NCI-H2196 (cell line): ENCODE measurements around the gene TTYH1.

Experiments
- DNase-seq: peaks from one replicate; lab custom pipeline; 2025; ENCODE audit not compliant: unreplicated experiment; lab: John Stamatoyannopoulos, UW

Gene TTYH1

DNA sequence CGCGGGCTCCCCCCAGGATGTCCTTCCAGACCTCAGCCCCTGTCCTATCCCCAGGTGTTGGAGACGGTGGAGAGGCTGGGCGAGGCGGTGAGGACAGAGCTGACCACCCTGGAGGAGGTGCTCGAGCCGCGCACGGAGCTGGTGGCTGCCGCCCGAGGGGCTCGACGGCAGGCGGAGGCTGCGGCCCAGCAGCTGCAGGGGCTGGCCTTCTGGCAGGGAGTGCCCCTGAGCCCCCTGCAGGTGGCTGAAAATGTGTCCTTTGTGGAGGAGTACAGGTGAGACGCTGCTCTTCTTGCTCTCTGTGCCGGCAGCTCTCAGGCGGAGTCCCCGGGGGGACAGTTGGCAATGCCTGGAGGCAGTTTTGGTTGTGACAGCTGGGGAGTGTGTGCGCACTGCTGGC, 6.9 kb downstream of the TTYH1 start:
- DNase-seq, result no peak

DNA sequence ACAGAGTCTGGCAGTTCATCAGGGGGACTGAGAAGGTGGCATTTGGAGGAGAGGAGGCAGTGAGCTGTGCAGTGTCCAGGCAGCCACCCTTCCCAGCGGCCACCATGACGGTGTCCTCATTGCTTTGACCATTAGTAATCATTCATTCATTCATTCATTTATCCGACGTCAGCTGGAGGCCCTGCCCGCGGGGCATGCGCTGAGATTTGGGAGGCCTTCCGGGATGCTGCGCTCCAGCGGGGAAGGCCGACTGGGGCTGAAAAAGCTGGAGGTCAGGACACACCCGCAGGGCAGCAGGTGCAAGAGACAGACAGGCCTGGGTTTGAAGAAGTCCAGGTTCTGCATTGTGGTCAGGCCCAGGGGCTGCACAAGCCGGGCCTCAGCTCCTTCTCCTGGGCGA, 8.9 kb downstream of the TTYH1 start:
- no peak for DNase-seq

DNA sequence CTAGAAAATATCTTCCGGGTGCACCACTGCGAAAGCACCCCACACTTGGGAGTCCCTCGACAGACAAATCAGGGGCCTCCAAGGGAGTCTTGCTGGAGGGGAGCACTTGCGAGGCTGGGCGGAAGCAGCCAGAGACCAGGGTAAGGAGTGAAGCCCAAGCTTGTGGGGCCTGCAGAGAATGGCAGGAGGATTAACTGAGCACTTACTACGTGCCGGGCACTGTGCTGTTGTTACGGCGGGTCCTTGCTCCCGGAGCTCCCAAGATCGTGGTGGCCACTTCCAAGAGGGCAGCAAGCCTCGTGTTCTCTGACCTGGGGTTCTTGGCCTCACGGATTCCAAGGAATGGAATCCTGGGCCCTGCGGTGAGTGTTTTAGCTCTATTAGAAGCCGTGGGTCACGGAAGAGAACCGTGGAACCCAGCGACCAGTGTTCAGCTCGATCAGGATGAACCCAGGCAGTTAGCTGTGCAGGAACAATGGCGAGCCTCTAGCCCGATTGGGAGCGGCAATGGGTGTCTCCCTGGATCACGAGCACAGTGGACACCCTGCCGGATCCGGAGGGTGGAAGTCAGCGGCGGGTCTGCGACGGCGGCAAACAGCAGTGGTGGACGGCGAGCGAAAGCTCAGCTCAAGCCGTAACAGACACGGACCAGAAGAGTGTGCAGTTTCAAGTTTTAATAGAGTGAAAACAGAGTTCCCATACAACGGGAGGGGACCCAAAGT, 9.6 kb downstream of the TTYH1 start:
- no peak for DNase-seq

DNA sequence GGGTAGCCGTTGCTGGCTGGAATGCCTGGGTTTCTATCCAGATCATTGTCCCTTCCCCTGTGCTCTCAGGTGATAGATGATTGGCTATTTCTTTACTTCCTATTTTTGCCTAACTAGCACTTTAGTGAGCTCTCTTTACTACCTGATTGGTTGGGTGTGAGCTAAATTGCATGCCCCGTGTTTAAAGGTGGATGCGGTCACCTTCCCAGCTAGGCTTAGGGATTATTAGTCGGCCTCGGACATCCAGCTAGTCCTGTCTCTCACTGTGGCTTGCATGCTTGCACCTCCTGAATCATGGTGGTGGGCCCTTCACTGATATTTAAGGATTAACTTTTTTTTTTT, 10.1 kb downstream of the TTYH1 start:
- DNase-seq, result no peak

DNA sequence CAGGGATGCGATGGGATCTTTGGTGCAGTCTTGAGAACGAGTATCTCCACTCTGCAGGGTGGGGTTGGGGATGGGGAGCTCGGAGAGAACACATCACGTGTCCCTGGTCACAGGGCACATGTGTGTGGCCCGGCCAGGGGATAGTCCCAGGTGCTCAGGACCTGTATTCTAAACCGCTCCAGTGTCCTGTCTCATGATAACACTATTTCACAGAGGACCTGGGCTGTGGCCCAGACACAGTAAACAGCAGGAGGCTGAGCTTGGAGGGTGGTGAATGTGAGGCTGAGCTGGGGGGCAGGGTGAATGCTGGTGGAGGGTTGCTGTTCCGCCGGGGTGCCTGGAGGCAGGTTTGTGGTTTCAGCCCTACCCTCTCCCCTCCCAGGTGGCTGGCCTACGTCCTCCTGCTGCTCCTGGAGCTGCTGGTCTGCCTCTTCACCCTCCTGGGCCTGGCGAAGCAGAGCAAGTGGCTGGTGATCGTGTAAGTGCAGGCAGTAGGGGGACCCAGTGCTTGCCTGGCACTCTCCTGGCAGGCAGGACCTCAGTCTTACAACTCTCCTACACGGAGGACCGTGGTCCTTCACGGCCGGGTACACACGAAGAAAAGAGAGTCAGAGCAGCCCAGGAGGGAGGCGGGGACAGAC, 11.1 kb downstream of the TTYH1 start:
- no peak for DNase-seq

DNA sequence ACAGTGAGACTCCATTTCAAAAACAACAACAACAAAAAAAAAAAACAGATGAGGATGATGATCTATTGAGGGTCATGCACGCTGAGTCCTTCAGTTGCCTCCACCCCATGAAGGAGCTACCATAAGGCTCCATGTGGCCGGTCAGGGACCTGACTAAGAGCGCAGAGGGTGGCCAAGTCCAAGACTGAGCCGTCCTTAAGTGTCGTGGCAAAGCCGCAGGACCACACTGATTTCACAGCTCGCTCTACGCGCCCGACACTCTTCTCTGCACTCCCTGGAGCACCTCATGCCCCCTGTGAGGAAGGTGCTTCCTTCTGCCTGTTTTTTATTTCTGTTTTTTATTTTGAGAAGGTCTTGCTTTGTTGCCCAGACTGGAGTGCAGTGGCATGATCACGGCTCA, 12.3 kb downstream of the TTYH1 start:
- DNase-seq, result no peak

DNA sequence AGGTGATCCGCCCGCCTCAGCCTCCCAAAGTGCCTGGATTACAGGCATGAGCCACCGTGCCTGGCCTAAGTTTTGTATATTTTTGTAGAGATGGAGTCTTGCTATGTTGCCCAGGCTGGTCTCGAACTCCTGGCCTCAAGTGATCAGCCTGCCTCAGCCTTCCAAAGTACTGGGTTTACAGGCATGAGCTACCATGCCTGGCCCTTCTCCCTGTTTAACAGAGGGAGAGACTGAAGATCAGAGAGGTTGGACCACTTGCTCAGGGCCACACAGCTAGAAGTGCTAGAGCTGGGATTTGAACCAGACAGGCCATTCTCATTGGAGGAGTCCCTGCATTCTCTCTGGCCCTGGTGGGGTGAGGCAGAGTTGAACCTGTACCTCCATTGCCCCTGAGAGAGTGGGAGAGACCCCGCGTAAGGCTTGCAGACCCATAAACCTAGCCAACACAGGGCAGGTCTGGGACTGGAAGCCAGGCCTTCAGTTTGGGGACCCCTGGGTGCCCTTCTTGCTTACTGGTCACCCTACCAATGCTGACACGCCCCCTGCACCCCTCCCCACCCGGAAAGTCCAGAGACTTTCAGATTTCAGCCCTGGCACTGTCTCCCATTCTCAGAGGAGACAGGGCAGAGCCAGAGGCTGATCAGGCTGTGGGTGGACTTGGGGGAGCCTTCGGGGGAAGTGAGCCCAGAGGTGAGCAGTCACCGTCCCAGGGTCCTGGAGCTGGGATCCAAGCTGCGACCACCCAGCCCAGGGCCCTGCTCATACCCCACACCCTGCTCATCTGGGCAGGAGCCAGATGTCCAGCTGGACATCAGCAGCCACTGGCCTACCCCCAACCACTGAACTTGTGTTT, 13.3 kb downstream of the TTYH1 start:
- no peak for DNase-seq

DNA sequence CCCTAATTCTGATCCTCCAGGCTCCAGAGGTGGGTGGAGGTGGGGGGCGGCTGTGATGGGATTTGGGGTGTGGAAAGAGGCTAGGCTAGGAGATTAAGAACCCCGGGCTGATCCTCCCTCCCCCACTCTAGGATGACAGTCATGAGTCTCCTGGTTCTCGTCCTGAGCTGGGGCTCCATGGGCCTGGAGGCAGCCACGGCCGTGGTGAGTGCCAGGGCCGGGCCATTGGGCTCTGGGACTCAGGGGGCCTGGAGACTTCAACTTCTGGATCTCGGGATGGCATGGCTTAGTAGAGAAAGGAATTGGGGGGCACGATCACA, 13.9 kb downstream of the TTYH1 start:
- DNase-seq, result no peak

DNA sequence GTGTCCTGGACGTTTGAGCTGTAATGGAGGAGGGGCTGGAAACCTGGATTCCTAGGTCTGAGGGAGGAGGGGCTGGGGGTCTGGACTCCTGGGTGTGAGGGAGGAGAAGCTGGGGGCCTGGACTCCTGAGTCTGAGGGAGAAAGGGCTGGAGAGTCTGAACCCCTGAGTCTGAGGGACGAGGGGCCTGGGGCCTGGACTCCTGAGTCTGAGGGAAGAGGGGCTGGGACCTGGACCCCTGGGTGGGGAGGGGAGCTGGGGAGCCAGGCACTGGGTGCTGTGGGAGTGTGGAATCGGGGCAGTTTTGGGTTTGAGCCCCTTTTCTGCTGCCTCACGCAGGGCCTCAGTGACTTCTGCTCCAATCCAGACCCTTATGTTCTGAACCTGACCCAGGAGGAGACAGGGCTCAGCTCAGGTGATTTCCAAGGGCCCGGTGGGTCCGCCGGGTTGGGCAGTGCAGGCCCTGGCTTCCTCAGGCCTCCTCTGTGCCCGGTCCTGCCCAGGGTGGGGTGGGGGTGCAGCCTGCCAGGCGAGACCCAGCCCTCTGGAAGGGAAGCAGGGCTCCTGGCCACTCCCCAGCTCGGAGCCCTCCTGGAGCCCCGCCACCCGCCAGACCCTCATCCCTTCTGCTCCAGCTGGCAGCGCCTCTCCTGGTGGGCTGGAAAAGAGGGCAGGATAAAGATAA, 14.4 kb downstream of the TTYH1 start:
- no peak for DNase-seq

DNA sequence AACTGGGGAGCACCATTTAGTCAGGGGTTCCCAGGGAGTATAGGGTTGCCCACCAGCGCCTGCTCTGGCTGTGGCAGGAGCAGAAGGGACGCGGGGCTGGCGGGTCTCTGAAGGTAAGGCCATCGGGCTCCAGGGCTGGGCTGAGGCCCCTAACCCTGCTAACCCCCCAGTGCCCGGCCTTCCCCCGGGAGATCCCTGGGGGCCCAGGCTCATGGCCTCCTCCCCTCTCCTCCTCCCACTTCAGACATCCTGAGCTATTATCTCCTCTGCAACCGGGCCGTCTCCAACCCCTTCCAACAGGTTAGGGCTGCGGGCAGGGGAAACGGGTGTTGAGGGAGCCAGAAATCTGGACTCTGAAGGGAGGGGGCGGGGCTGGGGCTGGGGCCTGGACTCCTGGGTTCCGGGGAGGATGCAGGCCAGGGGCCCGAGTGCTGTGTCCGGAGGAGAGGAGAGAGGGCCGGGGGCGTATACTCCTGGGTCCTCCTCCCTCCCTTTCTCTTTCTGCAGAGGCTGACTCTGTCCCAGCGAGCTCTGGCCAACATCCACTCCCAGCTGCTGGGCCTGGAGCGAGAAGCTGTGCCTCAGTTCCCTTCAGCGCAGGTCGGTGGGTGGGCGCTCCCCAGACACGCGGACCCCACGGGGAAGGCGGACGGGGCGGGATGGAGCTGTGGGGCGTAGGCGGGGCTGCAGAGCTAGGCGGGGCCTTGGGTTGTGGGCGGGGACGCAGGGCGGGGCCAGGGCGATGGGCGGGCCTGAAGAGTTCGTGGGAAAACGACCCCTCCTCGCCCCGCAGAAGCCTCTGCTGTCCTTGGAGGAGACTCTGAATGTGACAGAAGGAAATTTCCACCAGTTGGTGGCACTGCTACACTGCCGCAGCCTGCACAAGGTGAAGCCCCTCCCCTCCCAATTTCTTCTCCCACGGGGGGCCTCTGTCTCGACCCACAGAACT, 15.3 kb downstream of the TTYH1 start:
- DNase-seq, result peak; percentile 20

DNA sequence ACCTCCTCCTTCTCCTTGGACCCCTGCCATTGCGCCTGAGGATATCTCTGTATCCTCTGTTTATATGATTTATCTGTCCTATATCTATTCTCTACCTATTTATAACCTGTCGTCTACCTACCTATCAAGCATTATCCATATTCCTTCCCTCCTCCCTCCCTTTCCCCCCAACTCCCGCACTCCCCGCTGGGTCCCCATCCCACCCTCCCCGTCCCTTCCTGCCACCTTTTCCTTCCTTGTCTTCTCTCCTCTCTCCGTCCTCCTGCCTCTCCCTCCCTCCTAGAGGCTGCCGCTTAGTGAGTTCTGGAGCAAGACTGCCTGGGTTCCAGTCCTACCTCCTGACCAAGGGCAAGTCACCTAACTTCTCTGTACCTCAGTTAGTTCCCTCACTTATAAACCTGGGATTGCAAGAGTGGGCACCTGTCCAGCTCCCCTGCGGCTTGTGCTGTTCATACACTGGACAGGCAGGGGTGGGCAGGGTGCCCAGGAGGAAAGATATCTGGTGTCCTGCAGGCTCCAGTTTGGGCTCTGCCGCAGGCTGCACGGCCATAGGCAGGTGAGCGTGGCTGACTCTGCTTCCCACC, 16.1 kb downstream of the TTYH1 start:
- peak; percentile 89 for DNase-seq

DNA sequence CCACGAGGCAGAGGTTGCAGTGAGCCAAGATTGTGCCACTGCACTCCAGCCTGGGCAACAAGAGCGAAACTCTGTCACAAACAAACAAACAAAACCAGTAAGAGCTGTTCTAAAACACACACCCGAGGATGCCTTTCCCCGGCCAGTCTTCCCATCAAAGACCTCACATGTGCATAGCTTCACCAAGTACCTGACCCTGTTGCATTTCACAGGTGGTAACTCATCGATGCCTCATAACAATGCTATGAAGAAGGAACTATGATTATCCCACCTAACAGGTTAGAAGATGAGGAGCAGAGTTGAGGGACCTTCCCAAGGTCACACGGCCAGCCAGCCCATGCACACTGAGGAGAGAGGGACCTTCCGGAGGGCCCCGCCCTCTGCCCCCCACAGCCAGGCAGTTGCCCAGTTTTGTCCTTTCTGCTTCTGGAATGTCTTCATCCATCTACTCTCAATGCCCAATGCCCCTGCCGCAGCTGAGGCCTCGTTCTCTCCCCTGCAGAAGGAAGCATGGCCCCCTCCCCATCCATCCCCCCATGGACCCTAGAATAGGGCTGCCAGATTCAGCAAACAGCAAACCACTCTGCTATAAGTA, 17.0 kb downstream of the TTYH1 start:
- DNase-seq, result peak; percentile 20

DNA sequence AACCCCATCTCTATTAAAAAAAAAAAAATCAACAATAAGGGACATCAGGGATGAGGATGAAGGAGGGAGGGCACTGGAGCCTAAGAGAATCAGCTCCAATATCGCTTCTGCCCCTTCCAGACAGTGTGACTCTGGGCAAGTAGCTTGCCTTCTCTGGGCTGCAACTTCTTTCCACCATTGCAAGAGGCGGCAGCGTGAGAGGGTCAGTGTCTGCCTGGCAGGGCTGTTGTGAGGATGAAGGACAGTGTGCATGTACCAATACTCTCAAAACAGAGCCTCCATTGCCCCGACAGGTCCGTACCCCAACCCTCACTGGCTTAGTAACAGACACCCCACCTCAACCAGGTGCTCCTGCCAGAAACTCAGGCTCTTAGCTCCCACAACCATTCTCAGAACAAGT, 18.4 kb downstream of the TTYH1 start:
- no peak for DNase-seq

DNA sequence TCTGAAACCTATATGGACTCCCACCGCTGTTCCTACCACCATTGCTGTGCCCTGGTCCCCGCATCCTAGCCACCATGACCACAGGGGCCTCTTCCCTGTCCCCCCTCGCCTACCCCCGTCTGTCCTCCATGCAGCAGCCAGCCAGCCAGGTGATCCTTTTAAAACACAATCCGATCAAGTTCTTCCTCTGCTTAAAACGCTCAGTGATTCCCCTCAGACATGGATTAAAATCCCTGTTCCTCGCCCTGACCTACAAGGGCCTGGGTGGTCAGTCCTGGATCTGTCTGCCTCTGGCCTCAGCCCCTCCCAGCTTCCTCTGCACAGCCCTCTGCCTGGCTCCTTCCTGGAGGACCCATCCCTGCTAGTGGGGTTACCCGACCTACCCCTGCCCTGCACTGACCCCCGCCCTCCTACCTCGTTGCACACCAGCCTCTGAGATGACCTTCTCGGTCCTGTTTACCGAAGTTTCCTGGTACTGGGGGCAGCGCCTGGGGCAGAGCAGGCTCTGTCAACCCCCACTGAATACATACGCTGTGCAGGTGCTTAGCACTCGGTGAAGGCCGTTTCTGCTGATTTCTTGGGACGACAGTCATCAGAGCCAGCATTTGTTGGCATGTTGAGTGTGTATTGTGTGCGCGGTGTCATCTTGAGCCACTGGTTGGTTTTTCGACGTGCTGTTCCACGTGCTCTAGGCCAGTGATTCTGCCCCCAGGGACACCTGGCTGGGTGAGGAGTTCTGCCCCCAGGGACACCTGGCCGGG, 19.0 kb downstream of the TTYH1 start:
- DNase-seq, result no peak

DNA sequence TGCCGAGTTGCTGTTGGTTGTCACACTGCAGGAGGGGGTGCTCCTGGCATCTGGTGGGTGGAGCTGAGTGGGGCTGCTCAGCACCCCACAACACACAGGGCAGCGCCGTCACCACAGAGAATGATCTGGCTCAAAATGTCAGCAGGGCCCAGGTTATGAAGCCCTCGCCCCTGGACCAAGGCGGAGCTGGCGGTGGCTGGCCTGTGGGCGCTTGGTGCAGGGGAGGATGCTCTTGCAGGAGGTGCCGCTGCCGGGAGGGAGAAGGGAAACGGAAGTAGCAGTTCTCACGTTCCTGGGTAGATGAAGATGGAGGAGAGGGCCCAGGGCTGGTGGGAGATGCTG, 19.6 kb downstream of the TTYH1 start:
- DNase-seq, result no peak

DNA sequence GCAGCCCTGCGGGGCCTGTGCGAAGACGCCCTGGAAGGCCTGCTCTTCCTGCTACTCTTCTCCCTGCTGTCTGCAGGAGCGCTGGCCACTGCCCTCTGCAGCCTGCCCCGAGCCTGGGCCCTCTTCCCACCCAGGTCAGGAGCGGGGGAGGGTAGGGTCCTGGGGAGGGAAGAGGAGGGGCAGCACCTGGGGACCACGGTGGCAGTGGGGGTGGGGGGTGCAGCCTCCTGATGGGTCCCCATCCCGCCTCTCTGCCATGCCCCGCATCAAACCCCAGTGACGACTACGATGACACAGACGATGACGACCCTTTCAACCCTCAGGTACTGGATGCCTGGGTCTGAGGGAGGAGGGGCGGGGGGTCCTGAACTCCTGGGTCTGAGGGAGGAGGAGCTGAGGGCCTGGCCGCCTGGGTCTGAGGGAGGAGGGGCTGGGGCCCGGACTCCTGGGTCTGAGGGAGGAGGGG, 20.3 kb downstream of the TTYH1 start:
- no peak for DNase-seq

DNA sequence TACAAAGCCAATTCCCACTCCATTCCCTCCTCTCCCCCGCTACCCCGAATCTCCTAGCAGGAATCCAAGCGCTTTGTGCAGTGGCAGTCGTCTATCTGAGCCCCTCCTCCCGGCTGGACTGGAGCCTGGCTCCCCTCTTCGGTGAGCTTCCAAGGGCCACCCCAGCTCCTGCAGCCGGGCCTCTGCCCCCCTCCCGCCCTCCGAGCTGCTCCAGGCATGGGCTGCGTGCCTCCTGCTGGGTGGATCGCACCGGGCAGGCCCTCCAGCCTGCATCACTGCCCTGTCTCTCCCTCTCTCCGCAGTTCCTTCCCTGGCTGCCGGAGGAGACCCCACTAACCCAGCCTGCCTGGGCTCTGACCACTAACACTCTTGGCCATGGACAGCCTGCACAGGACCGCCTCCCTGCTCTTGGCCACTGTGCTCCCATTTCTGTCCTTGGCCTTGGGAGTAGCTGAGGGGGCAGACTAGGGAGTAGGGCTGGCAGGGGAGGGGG, 20.8 kb downstream of the TTYH1 start:
- no peak for DNase-seq

DNA sequence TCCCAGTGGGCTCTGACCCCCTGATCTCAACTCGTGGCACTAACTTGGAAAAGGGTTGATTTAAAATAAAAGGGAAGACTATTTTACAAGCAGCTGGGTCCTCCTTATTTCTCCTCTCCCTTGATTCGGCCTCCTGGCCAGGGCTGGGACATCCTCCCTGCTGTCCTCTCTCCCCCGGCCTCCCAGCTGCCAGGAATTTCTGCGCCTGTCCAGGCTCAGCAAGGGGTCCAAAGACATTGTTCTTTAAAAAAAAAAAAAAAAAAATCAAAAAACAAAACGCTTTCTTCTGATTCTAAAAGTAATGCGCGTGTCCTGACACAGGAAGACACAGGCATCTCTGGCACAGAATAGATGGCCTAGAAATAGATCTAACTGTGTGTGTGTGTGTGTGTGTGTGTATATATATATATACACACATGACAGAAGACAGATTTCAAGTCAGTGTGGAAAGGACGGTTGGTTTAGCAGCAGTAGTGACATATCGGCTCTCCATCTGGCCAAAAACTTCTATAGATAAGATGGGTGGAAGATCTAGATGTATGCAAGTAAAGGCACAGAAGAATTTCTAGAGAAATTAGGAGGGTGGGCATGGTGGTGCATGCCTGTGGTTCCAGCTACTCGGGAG, 21.5 kb downstream of the TTYH1 start:
- DNase-seq, result no peak
